Neural progenitor cell (in vitro differentiated cells): ENCODE data around the gene FYCO1. TPM values are rescaled to one million over a fixed set of nuclear protein-coding genes. Genes with fewer than 3 reads are reported as not detected.

Experiments
- DNase-seq: peaks from one replicate; pipeline ENCODE4 v3.0.0-alpha.2; 2016; ENCODE audit warnings: low spot score
- H2AFZ ChIP-seq: fragments of 200-600 bp; sonication (generic); replicated peaks from 2 replicates; pipeline ENCODE4 v1.6.1; 2016; ENCODE audit warnings: antibody characterized with exemption
- H3F3A ChIP-seq: fragments of 200-600 bp; sonication (generic); 2 replicates; pipeline ENCODE4 v1.6.1; 2016; ENCODE audit warnings: antibody characterized with exemption, low read depth
- H3K27ac ChIP-seq: fragments of 200-600 bp; sonication (generic); 2 replicates; pipeline ENCODE4 v1.5.1; 2016; ENCODE audit warnings: mild to moderate bottlenecking
- H3K27me3 ChIP-seq: fragments of 200-600 bp; sonication (generic); 2 replicates; pipeline ENCODE4 v1.6.1; 2016; ENCODE audit warnings: mild to moderate bottlenecking, moderate library complexity
- H3K36me3 ChIP-seq: fragments of 200-600 bp; sonication (generic); 2 replicates; pipeline ENCODE4 v1.5.1; 2016
- H3K4me1 ChIP-seq: fragments of 200-600 bp; sonication (generic); 2 replicates; pipeline ENCODE4 v1.6.1; 2016; ENCODE audit warnings: mixed run types
- H3K4me2 ChIP-seq: fragments of 200-600 bp; sonication (generic); 2 replicates; pipeline ENCODE4 v1.6.1; 2016
- H3K4me3 ChIP-seq: fragments of 200-600 bp; sonication (generic); 2 replicates; pipeline ENCODE4 v1.5.1; 2016
- H3K79me2 ChIP-seq: fragments of 200-600 bp; sonication (generic); 2 replicates; pipeline ENCODE4 v1.6.1; 2016; ENCODE audit warnings: low read depth
- H3K9ac ChIP-seq: fragments of 200-600 bp; sonication (generic); 2 replicates; pipeline ENCODE4 v1.6.1; 2016
- H3K9me3 ChIP-seq: fragments of 200-600 bp; sonication (generic); 2 replicates; pipeline ENCODE4 v1.5.1; 2016; ENCODE audit warnings: low read depth
- H4K20me1 ChIP-seq: fragments of 200-600 bp; sonication (generic); 2 replicates; pipeline ENCODE4 v1.6.1; 2016; ENCODE audit warnings: low read depth
- H3K27ac Mint-ChIP-seq: 3 replicates; pipeline ENCODE4 v1.8.0; 2021; ENCODE audit warnings: mixed read lengths
- H3K27me3 Mint-ChIP-seq: 2 replicates; pipeline ENCODE4 v1.8.0; 2022; ENCODE audit warnings: low read depth, mild to moderate bottlenecking, inconsistent platforms, moderate library complexity, mixed read lengths; ENCODE audit not compliant: insufficient read depth
- H3K36me3 Mint-ChIP-seq: 3 replicates; pipeline ENCODE4 v1.8.0; 2021; ENCODE audit warnings: mixed read lengths
- H3K4me1 Mint-ChIP-seq: 3 replicates; pipeline ENCODE4 v1.8.0; 2021; ENCODE audit warnings: mixed read lengths
- H3K4me3 Mint-ChIP-seq: 3 replicates; pipeline ENCODE4 v1.8.0; 2021; ENCODE audit warnings: mild to moderate bottlenecking, moderate library complexity, mixed read lengths
- H3K9me3 Mint-ChIP-seq: 3 replicates; pipeline ENCODE4 v1.8.0; 2020; ENCODE audit warnings: mixed read lengths
- CTCF ChIP-seq: fragments of 200-600 bp; sonication (generic); IDR thresholded peaks from 2 replicates; pipeline ENCODE4 v1.5.1; 2017; ENCODE audit warnings: antibody characterized with exemption, mild to moderate bottlenecking
- EZH2 ChIP-seq: fragments of 200-600 bp; sonication (generic); IDR thresholded peaks from 2 replicates; pipeline ENCODE4 v1.6.1; 2017; ENCODE audit warnings: antibody characterized with exemption, mild to moderate bottlenecking, moderate library complexity
- EZH2phosphoT487 ChIP-seq: fragments of 200-600 bp; sonication (generic); IDR thresholded peaks from 2 replicates; pipeline ENCODE4 v1.6.1; 2017; ENCODE audit warnings: antibody characterized with exemption
- total RNA-seq: library from RNA; depleted of rRNA; stranded (reverse); fragments of >200 nt; gene quantifications from 2 replicates; pipeline ENCODE4 v1.2.3, GENCODE V29; 2015; ENCODE audit warnings: low replicate concordance

FYCO1 gene
- total RNA-seq, 1 donor from 2014 or later = 6.8 TPM

GRCh38 chr3:46029953-46030543, 34.4 kb upstream of the FYCO1 start:
- Mint-ChIP-seq H3K27ac (no peak overlapping the region), H3K4me1 (no peaks in the 10 kb centered on the region), H3K4me3 (no peak overlapping the region), H3K9me3 (no peaks in the 10 kb centered on the region), H3K36me3 (no peaks in the 10 kb centered on the region), H3K27me3 (peaks cover 4% of the 10 kb centered on the region)
- Histone ChIP-seq H3K27me3 (no peaks in the 10 kb centered on the region), H3K79me2 (no peaks in the 10 kb centered on the region), H3K4me1 (no peaks in the 10 kb centered on the region), H4K20me1 (no peaks in the 10 kb centered on the region), H3K4me2 (no peak overlapping the region), H3K9ac (no peak overlapping the region), H3K4me3 (no peak overlapping the region), H2AFZ (no peak overlapping the region), H3F3A (no peaks in the 10 kb centered on the region), H3K27ac (no peak overlapping the region), H3K9me3 (no peaks in the 10 kb centered on the region), H3K36me3 (no peaks in the 10 kb centered on the region)
- TF ChIP-seq EZH2 (no peak), EZH2phosphoT487 (no peak), CTCF (no peak)
- DNase-seq = no peak

- Mint-ChIP-seq H3K4me3 (no peak overlapping the region), H3K4me1 (no peaks in the 10 kb centered on the region), H3K27me3 (peaks cover 2% of the 10 kb centered on the region), H3K36me3 (no peaks in the 10 kb centered on the region), H3K27ac (no peak overlapping the region), H3K9me3 (no peaks in the 10 kb centered on the region)
- DNase-seq = no peak
- Histone ChIP-seq H2AFZ (peak overlapping the region; percentile 64), H3K9me3 (no peaks in the 10 kb centered on the region), H3K27ac (no peak overlapping the region), H3F3A (no peaks in the 10 kb centered on the region), H3K4me1 (no peaks in the 10 kb centered on the region), H3K4me3 (no peak overlapping the region), H3K9ac (no peak overlapping the region), H3K4me2 (no peak overlapping the region), H3K27me3 (no peaks in the 10 kb centered on the region), H3K36me3 (no peaks in the 10 kb centered on the region), H3K79me2 (no peaks in the 10 kb centered on the region), H4K20me1 (no peaks in the 10 kb centered on the region)
- TF ChIP-seq EZH2 (no peak), EZH2phosphoT487 (no peak), CTCF (no peak)
Measured at GRCh38 chr3:46027736-46028397, 32.2 kb upstream of the FYCO1 start.

- no peaks in the 10 kb centered on the region for H3K4me1 Mint-ChIP-seq
- H3K27ac Mint-ChIP-seq = no peak within 1 kb of the TSS
- H2AFZ ChIP-seq = peak within 1 kb of the TSS; percentile 64
- H3K27me3 ChIP-seq = no peaks in the 10 kb centered on the region
- H3K4me3 Mint-ChIP-seq = no peak within 1 kb of the TSS
- H3K9ac ChIP-seq = no peak within 1 kb of the TSS
- H3K4me2 ChIP-seq = no peak within 1 kb of the TSS
- H3K27ac ChIP-seq = no peak within 1 kb of the TSS
- H4K20me1 ChIP-seq = no peaks in the 10 kb centered on the region
- H3K4me1 ChIP-seq = no peaks in the 10 kb centered on the region
- no peaks in the 10 kb centered on the region for H3F3A ChIP-seq
- H3K79me2 ChIP-seq = no peaks in the 10 kb centered on the region
- DNase-seq = no peak
- H3K36me3 Mint-ChIP-seq = no peaks in the 10 kb centered on the region
- H3K4me3 ChIP-seq = no peak within 1 kb of the TSS
- TF ChIP-seq EZH2phosphoT487 (no peak), EZH2 (no peak), CTCF (no peak)
- no peaks in the 10 kb centered on the region for H3K9me3 ChIP-seq
- no peaks in the 10 kb centered on the region for H3K36me3 ChIP-seq
- peaks cover 2% of the 10 kb centered on the region for H3K27me3 Mint-ChIP-seq
- H3K9me3 Mint-ChIP-seq = no peaks in the 10 kb centered on the region
Measured at GRCh38 chr3:46027021-46027705, 31.5 kb upstream of the FYCO1 start, which contains the start of gene XCR1. Gene XCR1, minus strand, starts transcription at chr3:46027483. Its CDS starts 5,536 bp downstream, at chr3:46021947.
